ENCODE data around the gene KRTAP10-4. TPM values are rescaled to one million over a fixed set of nuclear protein-coding genes. Genes with fewer than 3 reads are reported as not detected.
"Not testable (repeated sequence)": the region's sequence is repeated elsewhere in the genome, so short reads cannot be mapped to it uniquely, and the experiment has no call there.

KRTAP10-4 gene
- total RNA-seq, 1 experiment from 2014 or later, result not detected

GRCh38 chr21:44589586-44590305 is 16.2 kb downstream of the KRTAP10-4 start:
- no peak for TF ChIP-seq EZH2 (IDR thresholded peaks at IDR 0.05; ENCODE audit: low read depth)
- no peak for TF ChIP-seq CTCF (conservative IDR thresholded peaks at IDR 0.05)
- no peak for DNase-seq
- intact Hi-C loops (cut with micrococcal nuclease; ENCODE audit: unreplicated experiment), result no loop called here

GRCh38 chr21:44590311-44590721 is 16.8 kb downstream of the KRTAP10-4 start:
- BruUV-seq (replicated peaks), result no TSS peak
- ChIA-PET CTCF (no interaction called here), POLR2A (ENCODE audit: unreplicated experiment) (no interaction called here)
- intact Hi-C loops (cut with micrococcal nuclease; ENCODE audit: unreplicated experiment), result no loop called here
- H4K20me1 ChIP-seq (ENCODE audit: insufficient read depth), result no peaks in the 10 kb centered on the region
- H2AFZ ChIP-seq, result no peak overlapping the region
- H3K27ac ChIP-seq, result no peak overlapping the region
- no peaks in the 10 kb centered on the region for H3K36me3 ChIP-seq (ENCODE audit: low read depth)
- no peak overlapping the region for H3K4me3 ChIP-seq
- no peak overlapping the region for H3K4me2 ChIP-seq
- H3K27me3 ChIP-seq (ENCODE audit: insufficient read depth, low read depth), result peaks cover 55% of the 10 kb centered on the region
- no peak for DNase-seq
- TF ChIP-seq EZH2 (IDR thresholded peaks at IDR 0.05; ENCODE audit: low read depth), result no peak
- no peak for TF ChIP-seq CTCF (conservative IDR thresholded peaks at IDR 0.05)
- H3K9me2 ChIP-seq (ENCODE audit: insufficient read depth), result no peaks in the 10 kb centered on the region
- no peaks in the 10 kb centered on the region for H3K9me3 ChIP-seq (ENCODE audit: insufficient read depth, low read depth)
- no peaks in the 10 kb centered on the region for H3K4me1 ChIP-seq (replicated peaks; ENCODE audit: insufficient read depth)
- H3F3A ChIP-seq (ENCODE audit: insufficient read depth, low read depth), result no peaks in the 10 kb centered on the region
- H3K79me2 ChIP-seq (ENCODE audit: low read depth), result no peaks in the 10 kb centered on the region

More at GRCh38 chr21:44589586-44590305, 16.2 kb downstream of the KRTAP10-4 start:
- Histone ChIP-seq H3K4me1 (replicated peaks; ENCODE audit: insufficient read depth) (no peaks in the 10 kb centered on the region), H3K9me2 (ENCODE audit: insufficient read depth) (no peaks in the 10 kb centered on the region), H3K9me3 (ENCODE audit: insufficient read depth, low read depth) (no peaks in the 10 kb centered on the region), H4K20me1 (ENCODE audit: insufficient read depth) (no peaks in the 10 kb centered on the region), H2AFZ (no peak overlapping the region), H3K79me2 (ENCODE audit: low read depth) (no peaks in the 10 kb centered on the region), H3K27me3 (ENCODE audit: insufficient read depth, low read depth) (peaks cover 53% of the 10 kb centered on the region), H3K4me3 (no peak overlapping the region), H3K4me2 (no peak overlapping the region), H3K36me3 (ENCODE audit: low read depth) (no peaks in the 10 kb centered on the region), H3K27ac (no peak overlapping the region), H3F3A (ENCODE audit: insufficient read depth, low read depth) (no peaks in the 10 kb centered on the region)
- POLR2A ChIA-PET (ENCODE audit: unreplicated experiment), result no interaction called here
- CTCF ChIA-PET, result no interaction called here
- BruUV-seq (replicated peaks), result no TSS peak

- DNase-seq; H4K20me1 ChIP-seq (ENCODE audit: insufficient read depth); BruUV-seq (replicated peaks); H3K9me3 ChIP-seq (ENCODE audit: insufficient read depth, low read depth); H3K79me2 ChIP-seq (ENCODE audit: low read depth); H3K4me2 ChIP-seq; H3K9me2 ChIP-seq (ENCODE audit: insufficient read depth); H3F3A ChIP-seq (ENCODE audit: insufficient read depth, low read depth); POLR2A ChIA-PET (ENCODE audit: unreplicated experiment); H2AFZ ChIP-seq; H3K4me3 ChIP-seq; H3K27ac ChIP-seq; H3K4me1 ChIP-seq (replicated peaks; ENCODE audit: insufficient read depth); intact Hi-C loops (cut with micrococcal nuclease; ENCODE audit: unreplicated experiment); CTCF ChIA-PET; H3K36me3 ChIP-seq (ENCODE audit: low read depth): not testable (repeated sequence)
- peaks cover 56% of the 10 kb centered on the region for H3K27me3 ChIP-seq (ENCODE audit: insufficient read depth, low read depth)
These were observed 17.6 kb downstream of the KRTAP10-4 start for GRCh38 chr21:44590897-44591800.

GRCh38 chr21:44591801-44592130 is 18.2 kb downstream of the KRTAP10-4 start:
- intact Hi-C loops (cut with micrococcal nuclease; ENCODE audit: unreplicated experiment); BruUV-seq (replicated peaks); H3K36me3 ChIP-seq (ENCODE audit: low read depth); DNase-seq; H3K4me3 ChIP-seq; H3K79me2 ChIP-seq (ENCODE audit: low read depth); H3F3A ChIP-seq (ENCODE audit: insufficient read depth, low read depth); H4K20me1 ChIP-seq (ENCODE audit: insufficient read depth); H3K9me2 ChIP-seq (ENCODE audit: insufficient read depth); H3K4me2 ChIP-seq; H3K9me3 ChIP-seq (ENCODE audit: insufficient read depth, low read depth); H2AFZ ChIP-seq; POLR2A ChIA-PET (ENCODE audit: unreplicated experiment); CTCF ChIA-PET; H3K27ac ChIP-seq; H3K4me1 ChIP-seq (replicated peaks; ENCODE audit: insufficient read depth): not testable (repeated sequence)
- H3K27me3 ChIP-seq (ENCODE audit: insufficient read depth, low read depth), result peaks cover 55% of the 10 kb centered on the region
